GM21526 (cell line): ENCODE data around the gene ATP5F1D.

Experiments used
- ATAC-seq: cut with Tn5 transposase; IDR thresholded peaks from one replicate; pipeline ENCODE4 v1.9.1; 2021; ENCODE audit warnings: moderate library complexity; ENCODE audit not compliant: unreplicated experiment, low FRiP score

Gene ATP5F1D

DNA sequence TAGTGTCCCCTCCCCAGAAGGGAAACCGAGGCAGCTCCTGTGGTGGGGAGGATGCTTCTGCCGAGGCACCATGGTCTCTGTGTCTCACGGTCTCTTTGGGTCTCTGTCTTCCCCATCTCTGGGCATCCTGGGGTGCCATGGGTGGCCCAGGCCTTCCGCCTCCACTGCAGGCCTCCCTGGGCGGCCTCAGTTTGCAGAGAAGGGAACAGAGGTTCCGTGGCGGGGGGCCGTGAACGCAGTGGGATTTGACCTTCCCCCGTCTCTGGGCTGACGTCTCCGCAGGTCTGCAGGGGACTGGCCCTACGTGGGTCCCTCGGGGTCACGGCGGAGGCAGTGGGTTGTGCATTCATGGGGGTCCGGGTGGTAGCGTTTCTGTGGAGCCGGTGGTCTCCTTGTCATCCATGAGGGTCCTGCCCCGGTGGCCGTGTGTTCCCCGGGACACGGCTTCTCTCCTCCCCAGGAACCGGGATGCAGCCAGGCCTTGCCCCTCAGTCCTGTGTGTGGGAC, 48.7 kb downstream of the ATP5F1D start:
- ATAC-seq: no peak

DNA sequence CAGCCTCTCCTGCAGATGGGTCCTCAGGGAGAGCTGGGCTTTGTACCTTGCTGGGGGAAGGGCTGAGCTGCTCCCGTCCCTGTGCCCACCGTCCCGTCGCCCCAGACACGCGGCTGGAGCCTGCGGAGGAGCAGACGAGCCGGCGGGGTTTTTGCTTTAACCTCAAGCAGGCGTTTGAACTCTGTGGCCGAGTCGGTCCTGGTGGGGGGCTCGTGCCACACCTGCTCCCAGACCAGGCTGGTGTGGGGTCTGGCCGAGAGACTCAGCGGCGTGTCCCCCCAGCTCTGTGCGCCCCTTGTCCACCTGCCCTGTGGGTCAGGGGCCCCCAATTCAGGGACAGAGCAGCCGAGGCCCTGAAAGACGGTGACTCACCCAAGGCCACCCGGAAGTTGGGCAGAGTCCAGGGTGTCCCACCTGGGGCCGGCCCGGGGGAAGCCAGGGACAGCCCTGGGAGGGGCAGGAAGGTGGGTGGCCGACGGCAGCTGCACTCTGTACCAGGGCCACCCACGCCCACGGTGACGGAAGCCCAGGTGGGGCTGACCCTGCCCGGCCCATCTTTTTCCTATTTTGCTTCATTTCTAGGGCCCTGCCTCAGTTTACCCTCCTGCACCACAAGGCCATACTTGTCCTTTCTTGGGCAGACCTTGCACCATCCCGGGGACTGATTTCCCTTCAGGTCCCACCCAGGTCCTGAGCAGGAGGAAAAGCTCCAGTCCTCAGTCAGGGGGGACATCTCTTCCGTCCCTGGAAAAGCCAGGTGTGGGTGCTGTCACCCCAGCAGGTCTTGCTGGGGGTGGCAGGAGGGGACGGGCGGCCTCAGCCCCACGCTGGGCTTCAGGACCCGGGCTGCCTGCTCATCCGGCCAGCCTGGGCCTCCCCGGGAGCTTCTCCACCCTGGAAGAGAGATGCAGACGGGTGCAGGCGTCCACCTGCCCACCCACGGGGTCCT, 49.4 kb downstream of the ATP5F1D start:
- ATAC-seq: no peak

DNA sequence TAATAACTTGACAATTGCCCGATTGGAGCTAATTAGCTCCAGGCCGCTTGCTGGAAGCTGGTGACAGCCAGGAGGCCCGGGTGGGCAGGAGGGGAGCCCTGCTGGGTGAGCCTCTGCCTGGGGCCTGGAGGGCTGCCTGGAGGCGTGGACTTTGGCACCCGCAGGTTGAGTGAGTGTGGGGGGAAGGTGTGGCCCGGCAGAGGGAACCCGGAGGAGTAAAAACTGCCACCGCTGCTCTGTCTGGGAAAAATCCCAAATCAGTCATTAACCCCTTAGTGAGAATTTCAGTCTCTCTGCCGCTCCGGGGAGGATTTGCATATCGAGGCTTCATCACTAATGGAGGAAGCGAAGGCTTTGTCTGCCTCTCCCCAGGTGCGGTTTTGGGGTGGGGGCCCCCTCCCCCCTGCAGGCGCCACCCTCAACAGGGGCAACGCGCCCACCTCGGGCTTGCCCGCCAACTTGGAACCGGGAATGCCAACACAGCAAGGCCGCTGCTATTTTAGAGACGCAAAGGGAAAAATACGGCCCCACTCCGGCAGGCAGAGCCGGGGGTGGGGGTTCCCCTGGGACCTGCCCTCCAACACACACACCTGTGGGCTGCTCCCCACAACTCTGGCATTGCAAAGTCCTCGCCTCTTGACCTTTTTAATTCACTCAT, 50.3 kb downstream of the ATP5F1D start:
- ATAC-seq: no peak

DNA sequence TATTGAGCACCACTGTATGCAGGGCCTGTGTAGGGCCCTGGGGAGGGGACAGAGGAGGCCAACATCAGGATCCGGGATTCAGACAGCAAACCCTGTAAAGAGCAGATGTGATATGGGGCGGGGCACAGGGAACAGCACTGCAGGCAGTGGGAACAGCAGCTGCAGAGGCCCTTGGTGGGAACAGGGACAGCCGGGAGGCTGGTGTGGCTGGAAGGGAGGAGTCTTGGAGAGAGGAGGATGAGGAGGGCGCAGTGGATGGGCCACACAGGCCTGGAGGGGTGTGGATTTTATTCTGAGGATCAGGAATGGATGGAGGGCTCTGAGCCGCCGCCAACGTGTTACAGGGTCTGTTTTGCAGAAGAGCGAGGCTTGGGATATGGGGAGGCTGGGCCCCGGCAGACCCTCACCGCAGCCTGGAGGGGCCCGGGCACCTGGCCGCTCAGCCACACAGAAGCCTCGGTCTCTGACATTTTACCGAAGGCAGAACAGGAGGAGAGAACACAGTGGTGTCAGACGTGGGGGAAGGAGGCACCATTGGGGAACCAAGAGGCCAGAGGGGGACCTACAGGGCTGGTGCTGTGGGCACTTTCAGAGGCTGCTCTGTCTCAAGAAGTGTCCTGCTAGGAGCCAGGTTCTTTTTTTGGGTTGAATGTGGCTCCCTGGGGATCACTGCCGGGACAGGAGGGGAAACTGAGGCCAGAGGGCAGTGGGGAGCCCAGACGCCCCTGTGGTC, 51.0 kb downstream of the ATP5F1D start:
- no peak for ATAC-seq

DNA sequence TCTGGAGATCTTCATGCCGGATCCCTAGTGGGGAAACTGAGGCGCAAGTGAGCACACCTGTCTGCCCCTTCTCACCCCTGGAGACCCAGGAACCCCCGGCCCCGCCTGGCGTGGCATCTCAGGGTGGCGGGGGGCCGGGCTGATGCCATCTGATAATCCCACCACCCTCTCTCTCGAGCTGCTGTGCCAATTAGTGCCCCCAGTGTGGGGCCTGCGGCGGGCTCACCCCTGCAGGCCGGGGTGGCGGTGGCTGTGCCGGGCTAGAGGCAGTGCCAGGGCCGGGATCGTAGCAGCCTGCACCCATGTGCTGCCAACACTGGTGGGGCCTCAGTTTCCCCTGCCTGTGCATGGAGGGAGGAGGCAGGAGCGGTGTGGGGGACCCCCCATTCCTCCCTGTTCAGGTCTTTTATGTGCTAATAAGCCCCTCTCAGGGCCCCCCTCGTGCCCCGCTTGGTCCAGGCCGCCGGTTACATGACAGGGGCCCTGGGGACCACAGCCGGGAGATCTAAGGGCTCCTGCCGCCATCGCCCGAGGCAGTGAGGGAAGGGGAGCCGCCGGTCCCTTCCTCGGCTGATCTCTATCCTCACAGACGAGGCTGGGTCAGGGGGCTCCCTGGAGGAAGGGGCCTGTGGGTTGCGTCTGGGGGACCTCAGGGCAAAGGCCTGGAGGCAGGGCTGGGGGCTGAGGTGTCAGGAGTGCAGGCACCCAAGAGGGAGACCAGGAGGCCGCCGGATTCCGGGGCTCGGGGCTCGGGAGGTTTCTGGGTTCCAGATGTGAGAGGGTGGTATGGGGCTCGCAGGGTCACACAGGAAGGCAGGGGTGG, 52.4 kb downstream of the ATP5F1D start:
- no peak for ATAC-seq
